GM12891 (cell line): ENCODE data around the gene DNER.

Experiments
- PAX5 ChIP-seq: IDR thresholded peaks from 2 replicates; pipeline ENCODE4 v1.6.1; 2011; ENCODE audit warnings: low read length, moderate library complexity, mild to moderate bottlenecking; ENCODE audit not compliant: insufficient read depth, severe bottlenecking
- POLR2A ChIP-seq: IDR thresholded peaks from 2 replicates; pipeline ENCODE4 v1.6.1; 2011; ENCODE audit warnings: low read depth, low read length, control low read depth
- POLR2AphosphoS5 ChIP-seq: IDR thresholded peaks from 2 replicates; pipeline ENCODE4 v1.6.1; 2011; ENCODE audit warnings: low read depth, low read length, control low read depth
- POU2F2 ChIP-seq: IDR thresholded peaks from 2 replicates; pipeline ENCODE4 v1.6.1; 2011; ENCODE audit warnings: low read depth, mild to moderate bottlenecking, control low read depth, low read length, moderate library complexity
- SPI1 ChIP-seq: IDR thresholded peaks from 2 replicates; pipeline ENCODE4 v1.6.1; 2011; ENCODE audit warnings: low read depth, low read length, control low read depth
- TAF1 ChIP-seq: IDR thresholded peaks from 2 replicates; pipeline ENCODE4 v1.6.1; 2011; ENCODE audit warnings: low read depth, low read length, control low read depth

- TF ChIP-seq POLR2AphosphoS5 (no peak), TAF1 (no peak), POLR2A (no peak), SPI1 (no peak), PAX5 (no peak), POU2F2 (no peak)
Observed at GRCh38 chr2:229363185-229363814, 351.1 kb downstream of the DNER start.
